Endothelial cell of umbilical vein (primary cell): Measurements from ENCODE around the gene TMEM270. TPM values are rescaled to one million over a fixed set of nuclear protein-coding genes. Genes with fewer than 3 reads are reported as not detected.

ENCODE experiments used
- BruUV-seq: library from RNA; stranded (reverse); fragments of 400-500 nt; replicated peaks from 2 replicates; lab custom pipeline; 2021; lab: Mats Ljungman, UMichigan
- CTCF ChIA-PET: fragments of 300-600, 350-600 bp; sonication (Branson Sonifier 250); formaldehyde crosslinking; loops from one replicate; lab custom pipeline; 2021; ENCODE audit warnings: antibody characterized with exemption, inconsistent platforms; lab: Charles Lee
- POLR2A ChIA-PET: fragments of 300-600, 350-600 bp; sonication (Branson Sonifier 250); formaldehyde crosslinking; loops from one replicate; lab custom pipeline; 2021; ENCODE audit warnings: antibody characterized with exemption, inconsistent platforms; lab: Charles Lee
- DNase-seq: peaks from one replicate; pipeline ENCODE4 v3.0.0-alpha.2; 2011; ENCODE audit warnings: low read depth, low spot score
- FAIRE-seq: peaks from 2 replicates; lab custom pipeline; 2011; peaks lifted over from hg19 to GRCh38; lab: Jason Lieb, UNC
- H2AFZ ChIP-seq: 2 replicates; pipeline ENCODE4 v1.6.0; 2012; ENCODE audit warnings: low read depth, low read length, control low read depth, inconsistent platforms
- H3K27ac ChIP-seq: 2 replicates; pipeline ENCODE4 v1.5.1; 2011; ENCODE audit warnings: low read depth, mild to moderate bottlenecking, control low read depth, low read length, moderate library complexity; ENCODE audit not compliant: insufficient read depth
- H3K27me3 ChIP-seq, 2 experiments: 2 replicates each; pipeline versions ENCODE4 v1.6.0 to v1.6.1; 2011; ENCODE audit warnings: low read length in 2 of 2, mixed read lengths in 1 of 2; ENCODE audit not compliant: control insufficient read depth in 2 of 2, insufficient read depth in 2 of 2
- H3K36me3 ChIP-seq, 2 experiments: 2 replicates in 1 of 2; 3 replicates in 1 of 2; pipeline ENCODE4 v1.5.1; 2011; ENCODE audit warnings: low read length in 2 of 2, mild to moderate bottlenecking in 1 of 2, moderate library complexity in 1 of 2; ENCODE audit not compliant: control insufficient read depth in 2 of 2, insufficient read depth in 2 of 2; ENCODE audit errors: extremely low read depth in 1 of 2
- H3K4me1 ChIP-seq: 3 replicates; pipeline ENCODE4 v1.5.1; 2011; ENCODE audit warnings: mild to moderate bottlenecking, low read length; ENCODE audit not compliant: control insufficient read depth, insufficient read depth; ENCODE audit errors: extremely low read depth
- H3K4me2 ChIP-seq: 2 replicates; pipeline ENCODE4 v1.6.1; 2011; ENCODE audit warnings: low read length, control low read depth, mixed read lengths; ENCODE audit not compliant: insufficient read depth
- H3K4me3 ChIP-seq, 3 experiments: fragments of 200-600 bp in 1 of 3; sonication (generic), shearing (Covaris generic) in 1 of 3; replicated peaks in 1 of 3; 2 replicates each; pipeline ENCODE4 v1.5.1; 2011 to 2016; ENCODE audit warnings: control low read depth in 3 of 3, low read length in 3 of 3, mild to moderate bottlenecking in 2 of 3, inconsistent platforms in 1 of 3, low read depth in 1 of 3, moderate library complexity in 1 of 3; ENCODE audit not compliant: insufficient read depth in 1 of 3
- H3K79me2 ChIP-seq: 2 replicates; pipeline ENCODE4 v1.6.0; 2012; ENCODE audit warnings: low read length, inconsistent platforms; ENCODE audit not compliant: control insufficient read depth, insufficient read depth
- H3K9ac ChIP-seq: replicated peaks from 2 replicates; pipeline ENCODE3; 2011; ENCODE audit warnings: low read length, control low read depth; ENCODE audit not compliant: insufficient read depth; ENCODE audit errors: extremely low read depth
- H3K9me1 ChIP-seq: replicated peaks from 3 replicates; pipeline ENCODE4 v1.6.0; 2011; ENCODE audit warnings: mild to moderate bottlenecking, low read length; ENCODE audit not compliant: control insufficient read depth, insufficient read depth; ENCODE audit errors: extremely low read depth
- H3K9me3 ChIP-seq: replicated peaks from 2 replicates; pipeline ENCODE4 v1.5.1; 2012; ENCODE audit warnings: low read length, inconsistent platforms; ENCODE audit not compliant: control insufficient read depth, insufficient read depth
- H4K20me1 ChIP-seq: replicated peaks from 2 replicates; pipeline ENCODE3; 2011; ENCODE audit warnings: mild to moderate bottlenecking, low read length; ENCODE audit not compliant: control insufficient read depth, insufficient read depth; ENCODE audit errors: extremely low read depth
- EZH2 ChIP-seq: IDR thresholded peaks from 2 replicates; pipeline ENCODE4 v1.6.1; 2012; ENCODE audit warnings: borderline replicate concordance, low read depth, mild to moderate bottlenecking, moderate library complexity, low read length, inconsistent platforms; ENCODE audit not compliant: severe bottlenecking
- FOS ChIP-seq: IDR thresholded peaks from 2 replicates; pipeline ENCODE4 v1.6.1; 2011; ENCODE audit warnings: mild to moderate bottlenecking, low read length, moderate library complexity, borderline replicate concordance; ENCODE audit not compliant: insufficient read depth
- GATA2 ChIP-seq: IDR thresholded peaks from 2 replicates; pipeline ENCODE4 v1.7.0; 2011; ENCODE audit warnings: low read depth, mild to moderate bottlenecking, moderate library complexity, mixed read lengths, low read length; ENCODE audit not compliant: insufficient read length, insufficient read depth
- JUN ChIP-seq: IDR thresholded peaks from 2 replicates; pipeline ENCODE4 v1.6.1; 2011; ENCODE audit warnings: borderline replicate concordance, low read depth; ENCODE audit not compliant: insufficient read length, insufficient read depth
- MYC ChIP-seq: IDR thresholded peaks from one replicate; pipeline ENCODE4 v1.6.1; 2011; ENCODE audit warnings: mild to moderate bottlenecking, low read depth, low read length
- POLR2A ChIP-seq: IDR thresholded peaks from 2 replicates; pipeline ENCODE4 v1.6.1; 2012; ENCODE audit warnings: low read depth, mild to moderate bottlenecking, control low read depth, low read length
- POLR2AphosphoS5 ChIP-seq: IDR thresholded peaks from 2 replicates; pipeline ENCODE4 v1.6.1; 2012; ENCODE audit warnings: low read depth, mild to moderate bottlenecking, control low read depth, low read length, moderate library complexity; ENCODE audit not compliant: insufficient read depth
- dilution Hi-C: fragments of 300-500 bp; cut with MboI; formaldehyde crosslinking; loops from one replicate; pipeline ENCODE4 v1.15.0; 2019; ENCODE audit warnings: low sequenced_read_pairs; ENCODE audit not compliant: extremely low pct_ligation_motif_present
- intact Hi-C: fragments of 100-400 bp; cut with micrococcal nuclease; formaldehyde crosslinking; loops from one replicate; pipeline ENCODE4 v1.10.0; 2022
- polyA plus RNA-seq, 4 experiments: library from polyadenylated mRNA; depleted of rRNA in 3 of 4; stranded (reverse) in 3 of 4; unstranded in 1 of 4; fragments of >200 nt; gene quantifications; 2 replicates each; pipeline versions ENCODE4 v1.2.1 to v1.2.3, GENCODE V29; 2011 to 2012; ENCODE audit warnings: missing spikeins in 1 of 4
- total RNA-seq: library from RNA; stranded (reverse); gene quantifications from 2 replicates; pipeline ENCODE4 v1.2.3, GENCODE V29; 2021
- TF ChIP-seq, protein P1 (sequence below): IDR thresholded peaks from 2 replicates; pipeline ENCODE4 v1.6.1; 2011; ENCODE audit not compliant: insufficient read depth, insufficient read length

The TMEM270 gene
- total and polyA plus RNA-seq, 2 donors (not counting 3 experiments of a cell fraction or from before 2014, with no cell fraction given) = not detected

DNA sequence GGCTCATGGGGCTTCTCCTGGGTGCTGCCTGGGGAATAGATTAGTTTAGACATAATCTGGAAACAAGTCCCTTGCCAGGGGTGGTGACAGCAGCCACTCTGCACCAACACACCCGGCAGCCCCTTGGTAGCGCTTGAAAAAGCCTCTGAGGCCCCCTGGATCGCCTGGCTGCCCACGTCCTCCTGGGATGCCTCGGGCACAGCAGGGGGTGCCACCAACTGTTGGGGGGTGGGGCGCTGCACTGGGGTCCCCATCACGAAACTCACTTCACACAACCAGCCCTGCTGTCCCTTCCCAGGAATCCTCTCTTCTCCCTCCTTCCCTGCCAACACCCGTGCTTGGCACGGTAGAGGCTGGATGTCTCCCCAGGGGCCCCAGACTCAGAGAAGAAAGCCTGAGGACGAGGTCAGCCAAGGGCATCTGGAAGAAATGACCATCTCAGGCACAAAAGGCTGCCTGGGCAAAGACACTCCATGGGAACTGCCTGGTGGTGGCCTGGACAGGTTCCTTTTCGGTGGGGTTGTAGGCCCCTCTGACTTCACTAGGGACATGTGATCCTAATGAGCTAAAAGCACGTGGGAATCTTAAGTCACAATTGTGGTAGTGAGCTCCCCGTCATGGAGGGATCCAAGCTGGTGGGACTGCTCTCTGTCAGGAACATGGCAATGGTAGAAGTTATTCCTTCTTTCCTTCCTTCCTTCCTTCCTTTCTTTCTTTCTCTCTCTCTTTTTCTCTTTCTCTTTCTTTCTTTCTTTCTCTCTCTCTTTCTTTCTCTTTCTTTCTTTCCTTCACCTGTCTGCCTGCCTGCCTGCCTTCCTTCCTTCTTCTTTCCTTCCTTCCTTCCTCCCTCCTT lies 11.3 kb downstream of the TMEM270 start:
- no peak overlapping the region for H3K9ac ChIP-seq
- no peak for TF ChIP-seq POLR2A
- TF ChIP-seq POLR2AphosphoS5 = no peak
- TF ChIP-seq JUN = no peak
- no peak for TF ChIP-seq GATA2
- TF ChIP-seq MYC = no peak
- no peak for TF ChIP-seq FOS
- TF ChIP-seq EZH2 = no peak
- TF ChIP-seq, protein P1, sequence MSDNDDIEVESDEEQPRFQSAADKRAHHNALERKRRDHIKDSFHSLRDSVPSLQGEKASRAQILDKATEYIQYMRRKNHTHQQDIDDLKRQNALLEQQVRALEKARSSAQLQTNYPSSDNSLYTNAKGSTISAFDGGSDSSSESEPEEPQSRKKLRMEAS = no peak
- DNase-seq (no peak), FAIRE-seq (no peak)
- POLR2A ChIA-PET = interaction anchor here (0.6 kb wide), 1 partner anchor 143 kb away, joined by 4 read pairs; no protein-coding TSS in a partner anchor
- no peaks in the 10 kb centered on the region for H3K4me1 ChIP-seq
- no peaks in the 10 kb centered on the region for H3K36me3 ChIP-seq
- CTCF ChIA-PET = interaction anchor here (0.7 to 6.2 kb wide), 2 partner anchors 154 to 194 kb away, joined by 3 to 71 read pairs; partner anchors contain the start of gene ELN
- no TSS peak for BruUV-seq
- H3K4me2 ChIP-seq = no peak overlapping the region
- no peaks in the 10 kb centered on the region for H3K9me3 ChIP-seq
- H3K27ac ChIP-seq = no peak overlapping the region
- no peak overlapping the region for H2AFZ ChIP-seq
- no peaks in the 10 kb centered on the region for H3K9me1 ChIP-seq
- no peaks in the 10 kb centered on the region for H4K20me1 ChIP-seq
- intact Hi-C loops = no loop called here
- no peak overlapping the region for H3K4me3 ChIP-seq
- peaks cover 0 to 2% of the 10 kb centered on the region in 2 experiments for H3K27me3 ChIP-seq
- dilution Hi-C loops = no loop called here
- H3K79me2 ChIP-seq = no peaks in the 10 kb centered on the region
